Lower lobe of right lung (tissue), 2 donors: Measurements from ENCODE around the gene STARD3NL. TPM values are rescaled to one million over a fixed set of nuclear protein-coding genes. Genes with fewer than 3 reads are reported as not detected.

ENCODE experiments used
- ATAC-seq, 2 donors: fragments of 200-7000 bp; cut with Tn5 transposase; one replicate each; pipeline ENCODE4 v1.9.1; 2020 to 2022; ENCODE audit warnings: mild to moderate bottlenecking in 2 of 2, moderate library complexity in 2 of 2
- DNase-seq: peaks from one replicate; pipeline ENCODE4 v3.0.0-alpha.2; 2020
- H3K27ac ChIP-seq: fragments of 200-600 bp; one replicate; pipeline ENCODE4 v1.8.0; 2022
- H3K27me3 ChIP-seq: fragments of 200-600 bp; one replicate; pipeline ENCODE4 v1.8.0; 2022; ENCODE audit warnings: low read depth
- H3K36me3 ChIP-seq: fragments of 200-600 bp; one replicate; pipeline ENCODE4 v1.8.0; 2022; ENCODE audit warnings: mild to moderate bottlenecking
- H3K4me1 ChIP-seq: fragments of 200-600 bp; one replicate; pipeline ENCODE4 v1.8.0; 2022
- H3K4me3 ChIP-seq: fragments of 200-600 bp; one replicate; pipeline ENCODE4 v1.8.0; 2022; ENCODE audit warnings: mild to moderate bottlenecking
- H3K9me3 ChIP-seq: fragments of 200-600 bp; one replicate; pipeline ENCODE4 v1.8.0; 2022
- intact Hi-C: fragments of 100-400 bp; cut with DNase I; formaldehyde crosslinking; loops from one replicate; pipeline ENCODE4 v1.11.0; 2022
- total RNA-seq: library from RNA; stranded (reverse); fragmentation: NEBNext Ultra II Directional; extraction: Animal tissue kit (Norgen Biotek cat#: 25700); gene quantifications from one replicate; pipeline ENCODE4 v1.2.1, GENCODE V29; 2021
- TF ChIP-seq, protein P1 (sequence below): fragments of 200-600 bp; IDR thresholded peaks from one replicate; pipeline ENCODE4 v1.8.0; 2022; ENCODE audit warnings: antibody characterized with exemption, mild to moderate bottlenecking
- donor health status: DM: no; HTN: yes; CAD: no; lungs with severe emphysema.

STARD3NL gene
- total RNA-seq, 1 donor from 2014 or later, result 49.8 TPM

DNA sequence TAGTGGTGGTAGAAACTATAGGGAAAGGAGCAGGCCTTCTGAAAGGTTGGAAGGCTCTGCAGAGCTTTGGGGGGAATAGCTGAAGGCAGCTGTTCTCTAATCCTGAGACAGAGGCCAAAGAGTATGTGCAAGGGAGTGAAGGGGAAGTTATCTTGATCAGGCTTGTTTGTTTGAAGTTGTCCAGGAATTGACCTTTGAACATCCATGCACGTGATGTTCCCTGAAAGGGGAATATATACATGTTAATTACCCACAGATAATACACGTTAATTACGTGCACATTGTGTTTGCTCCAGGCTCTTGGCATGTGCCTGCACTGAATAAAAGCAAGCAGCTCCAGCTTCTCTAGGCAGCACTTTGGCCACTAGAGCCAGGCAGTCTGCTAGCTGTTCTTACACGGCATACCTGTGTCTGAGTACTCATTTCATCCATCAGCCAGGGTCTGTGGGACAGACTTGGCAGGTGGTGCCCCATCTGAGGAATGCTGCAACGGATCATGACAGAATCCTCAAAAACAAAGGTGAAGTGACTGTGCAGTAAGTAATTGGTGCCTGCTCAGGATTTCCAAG, 18.0 kb upstream of the STARD3NL start:
- ATAC-seq (no peak), DNase-seq (no peak)
- H3K4me3 ChIP-seq, result no peak overlapping the region
- intact Hi-C loops, result no loop called here
- TF ChIP-seq, protein P1, sequence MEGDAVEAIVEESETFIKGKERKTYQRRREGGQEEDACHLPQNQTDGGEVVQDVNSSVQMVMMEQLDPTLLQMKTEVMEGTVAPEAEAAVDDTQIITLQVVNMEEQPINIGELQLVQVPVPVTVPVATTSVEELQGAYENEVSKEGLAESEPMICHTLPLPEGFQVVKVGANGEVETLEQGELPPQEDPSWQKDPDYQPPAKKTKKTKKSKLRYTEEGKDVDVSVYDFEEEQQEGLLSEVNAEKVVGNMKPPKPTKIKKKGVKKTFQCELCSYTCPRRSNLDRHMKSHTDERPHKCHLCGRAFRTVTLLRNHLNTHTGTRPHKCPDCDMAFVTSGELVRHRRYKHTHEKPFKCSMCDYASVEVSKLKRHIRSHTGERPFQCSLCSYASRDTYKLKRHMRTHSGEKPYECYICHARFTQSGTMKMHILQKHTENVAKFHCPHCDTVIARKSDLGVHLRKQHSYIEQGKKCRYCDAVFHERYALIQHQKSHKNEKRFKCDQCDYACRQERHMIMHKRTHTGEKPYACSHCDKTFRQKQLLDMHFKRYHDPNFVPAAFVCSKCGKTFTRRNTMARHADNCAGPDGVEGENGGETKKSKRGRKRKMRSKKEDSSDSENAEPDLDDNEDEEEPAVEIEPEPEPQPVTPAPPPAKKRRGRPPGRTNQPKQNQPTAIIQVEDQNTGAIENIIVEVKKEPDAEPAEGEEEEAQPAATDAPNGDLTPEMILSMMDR, result no peak
- no peaks in the 10 kb centered on the region for H3K36me3 ChIP-seq
- no peak overlapping the region for H3K27ac ChIP-seq
- H3K27me3 ChIP-seq, result no peaks in the 10 kb centered on the region
- no peaks in the 10 kb centered on the region for H3K9me3 ChIP-seq
- no peaks in the 10 kb centered on the region for H3K4me1 ChIP-seq

DNA sequence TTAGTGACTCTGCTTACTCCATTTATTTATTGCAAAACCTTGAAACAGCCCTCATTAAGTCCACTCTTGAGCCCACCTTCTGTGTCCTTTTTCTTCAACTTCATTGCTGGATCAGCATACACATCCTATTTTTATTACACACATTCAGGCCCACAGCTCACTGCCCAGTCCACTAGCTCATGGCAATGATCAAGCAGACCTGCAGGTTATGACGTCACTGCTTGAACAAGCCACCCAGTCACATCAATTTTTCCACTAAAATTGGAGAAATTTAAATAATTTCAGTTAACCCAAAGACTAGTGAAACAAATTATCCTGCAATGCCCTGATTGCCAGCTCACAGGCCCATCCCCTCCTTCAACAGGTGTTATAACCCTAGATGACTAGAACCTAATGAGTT, 16.0 kb upstream of the STARD3NL start:
- TF ChIP-seq, protein P1, result no peak
- H3K4me3 ChIP-seq, result no peak overlapping the region
- no peak overlapping the region for H3K27ac ChIP-seq
- no peaks in the 10 kb centered on the region for H3K4me1 ChIP-seq
- ATAC-seq (no peak), DNase-seq (no peak)
- H3K36me3 ChIP-seq, result no peaks in the 10 kb centered on the region
- intact Hi-C loops, result no loop called here
- H3K9me3 ChIP-seq, result no peaks in the 10 kb centered on the region
- no peaks in the 10 kb centered on the region for H3K27me3 ChIP-seq

DNA sequence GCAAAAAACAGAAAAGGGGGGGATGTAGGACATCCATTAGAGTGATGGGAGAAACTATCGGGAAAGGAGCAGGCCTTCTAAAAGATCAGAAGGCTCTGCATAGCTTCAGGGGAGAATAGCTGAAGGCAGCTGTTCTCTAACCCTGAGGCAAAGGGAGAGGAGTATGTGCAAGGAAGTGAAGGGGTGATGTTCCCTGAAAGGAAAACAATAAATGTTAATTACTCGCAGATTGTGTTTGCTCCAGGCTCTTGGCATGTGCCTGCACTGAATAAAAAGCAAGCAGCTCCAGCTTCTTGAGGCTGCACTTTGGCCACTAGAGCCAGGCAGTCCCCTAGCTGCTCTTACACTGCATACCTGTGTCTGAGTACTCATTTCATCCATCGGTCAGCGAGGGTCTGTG, 14.4 kb upstream of the STARD3NL start:
- no peaks in the 10 kb centered on the region for H3K27me3 ChIP-seq
- no peaks in the 10 kb centered on the region for H3K4me1 ChIP-seq
- H3K27ac ChIP-seq, result no peak overlapping the region
- no peaks in the 10 kb centered on the region for H3K36me3 ChIP-seq
- H3K9me3 ChIP-seq, result no peaks in the 10 kb centered on the region
- H3K4me3 ChIP-seq, result no peak overlapping the region
- intact Hi-C loops, result no loop called here
- TF ChIP-seq, protein P1, result no peak
- no peak for DNase-seq
- no peak for ATAC-seq

DNA sequence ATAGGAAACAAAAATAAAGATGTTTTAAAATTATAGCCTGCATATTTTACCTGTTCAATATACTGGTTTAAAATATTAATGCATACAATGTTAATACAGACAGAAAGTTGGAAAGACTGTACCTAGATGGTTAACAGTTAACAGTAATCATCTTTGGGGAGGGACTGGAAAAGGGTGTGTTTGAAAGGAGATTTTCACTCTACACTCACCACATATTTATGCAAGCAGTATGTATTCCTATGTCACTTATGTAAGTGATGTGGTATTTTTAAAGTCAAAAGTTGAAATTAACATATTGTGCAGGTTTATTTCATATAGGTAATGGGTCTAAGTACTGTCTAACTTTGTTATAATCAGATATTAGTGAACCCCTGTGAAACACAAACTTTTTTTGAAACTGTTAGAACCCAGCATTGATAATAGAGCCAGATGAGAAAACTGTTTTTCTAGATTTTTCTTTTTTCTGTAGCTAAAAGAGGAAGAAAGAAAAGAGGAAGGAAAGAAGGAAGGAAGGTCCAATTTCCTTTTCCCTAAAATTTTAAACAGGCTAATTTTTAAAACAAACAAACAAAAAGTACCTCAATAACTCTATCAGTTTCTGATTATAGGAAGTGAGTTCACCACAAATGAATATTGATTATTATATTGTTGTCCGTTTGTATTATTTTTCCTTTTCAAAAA, 9.0 kb upstream of the STARD3NL start:
- no peaks in the 10 kb centered on the region for H3K36me3 ChIP-seq
- H3K9me3 ChIP-seq, result no peaks in the 10 kb centered on the region
- ATAC-seq (no peak), DNase-seq (no peak)
- TF ChIP-seq, protein P1, result no peak
- H3K4me3 ChIP-seq, result no peak overlapping the region
- H3K27me3 ChIP-seq, result no peaks in the 10 kb centered on the region
- H3K27ac ChIP-seq, result no peak overlapping the region
- H3K4me1 ChIP-seq, result peaks cover 7% of the 10 kb centered on the region
- intact Hi-C loops, result no loop called here

DNA sequence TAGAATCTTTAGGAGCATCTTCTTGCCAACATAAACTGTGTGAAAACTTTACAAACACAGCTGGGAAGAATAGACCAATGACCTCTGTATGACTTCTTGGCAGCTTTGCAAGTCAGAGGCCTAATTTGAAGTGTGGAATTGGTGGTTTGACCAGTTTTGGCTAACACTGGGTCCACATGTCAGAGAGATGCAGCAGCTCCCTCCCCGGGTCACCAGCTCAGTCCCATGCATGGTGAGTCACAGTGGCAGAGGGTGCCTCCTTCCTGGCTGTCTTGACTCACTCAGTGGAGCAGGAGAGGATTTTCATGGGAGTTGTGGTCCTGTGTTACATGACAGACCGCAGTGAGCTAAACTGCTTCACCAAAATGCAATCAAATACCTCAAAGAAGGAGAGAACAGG, 8.2 kb upstream of the STARD3NL start:
- ATAC-seq, result peak; percentile 62
- TF ChIP-seq, protein P1, result no peak
- Histone ChIP-seq H3K4me1 (peaks cover 7% of the 10 kb centered on the region), H3K27ac (no peak overlapping the region), H3K36me3 (no peaks in the 10 kb centered on the region), H3K9me3 (no peaks in the 10 kb centered on the region), H3K4me3 (no peak overlapping the region), H3K27me3 (no peaks in the 10 kb centered on the region)
- no peak for DNase-seq
- intact Hi-C loops, result no loop called here
